ENCODE measurements around the gene POLR3B.

POLR3B gene

DNA sequence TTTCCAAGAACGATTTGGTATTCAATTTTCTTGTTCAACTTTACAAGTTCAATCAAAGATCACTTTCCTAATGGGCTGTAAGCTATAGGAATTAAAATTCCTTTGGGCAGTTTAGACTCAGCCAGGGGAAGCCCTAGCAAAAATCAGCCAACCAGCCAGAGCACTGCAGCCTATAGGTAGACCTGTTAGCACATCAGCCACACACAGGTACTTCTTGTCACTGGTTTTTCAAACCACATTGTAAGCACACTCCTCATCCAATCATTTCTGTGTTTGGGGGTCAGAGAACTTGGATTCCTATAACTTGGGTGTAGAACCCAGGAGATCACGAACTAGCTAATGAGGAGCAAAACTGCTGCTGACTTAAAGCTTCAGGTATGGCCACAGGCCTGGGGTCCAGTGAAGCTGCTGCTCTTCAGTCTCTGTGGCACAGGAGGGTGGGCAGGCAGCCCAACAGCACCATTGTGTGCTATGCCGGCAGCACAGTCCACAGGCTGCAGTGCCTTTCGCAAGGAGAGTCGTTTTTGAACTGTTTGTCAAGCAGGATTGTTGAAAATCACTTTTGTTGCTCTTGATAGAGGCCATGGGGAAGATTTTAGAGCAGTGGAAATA lies 137.9 kb downstream of the POLR3B start:
- in situ Hi-C loops (cut with MboI; ENCODE audit: low pct_unique_long_range_greater_than_20kb, low sequenced_read_pairs, unreplicated experiment) = no loop called here
- TF ChIP-seq, protein P1, sequence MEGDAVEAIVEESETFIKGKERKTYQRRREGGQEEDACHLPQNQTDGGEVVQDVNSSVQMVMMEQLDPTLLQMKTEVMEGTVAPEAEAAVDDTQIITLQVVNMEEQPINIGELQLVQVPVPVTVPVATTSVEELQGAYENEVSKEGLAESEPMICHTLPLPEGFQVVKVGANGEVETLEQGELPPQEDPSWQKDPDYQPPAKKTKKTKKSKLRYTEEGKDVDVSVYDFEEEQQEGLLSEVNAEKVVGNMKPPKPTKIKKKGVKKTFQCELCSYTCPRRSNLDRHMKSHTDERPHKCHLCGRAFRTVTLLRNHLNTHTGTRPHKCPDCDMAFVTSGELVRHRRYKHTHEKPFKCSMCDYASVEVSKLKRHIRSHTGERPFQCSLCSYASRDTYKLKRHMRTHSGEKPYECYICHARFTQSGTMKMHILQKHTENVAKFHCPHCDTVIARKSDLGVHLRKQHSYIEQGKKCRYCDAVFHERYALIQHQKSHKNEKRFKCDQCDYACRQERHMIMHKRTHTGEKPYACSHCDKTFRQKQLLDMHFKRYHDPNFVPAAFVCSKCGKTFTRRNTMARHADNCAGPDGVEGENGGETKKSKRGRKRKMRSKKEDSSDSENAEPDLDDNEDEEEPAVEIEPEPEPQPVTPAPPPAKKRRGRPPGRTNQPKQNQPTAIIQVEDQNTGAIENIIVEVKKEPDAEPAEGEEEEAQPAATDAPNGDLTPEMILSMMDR (IDR thresholded peaks at IDR 0.05; ENCODE audit: extremely low read depth, insufficient read depth, missing control alignments) = no peak
- DNase-seq (ENCODE audit: low spot score) = no peak

DNA sequence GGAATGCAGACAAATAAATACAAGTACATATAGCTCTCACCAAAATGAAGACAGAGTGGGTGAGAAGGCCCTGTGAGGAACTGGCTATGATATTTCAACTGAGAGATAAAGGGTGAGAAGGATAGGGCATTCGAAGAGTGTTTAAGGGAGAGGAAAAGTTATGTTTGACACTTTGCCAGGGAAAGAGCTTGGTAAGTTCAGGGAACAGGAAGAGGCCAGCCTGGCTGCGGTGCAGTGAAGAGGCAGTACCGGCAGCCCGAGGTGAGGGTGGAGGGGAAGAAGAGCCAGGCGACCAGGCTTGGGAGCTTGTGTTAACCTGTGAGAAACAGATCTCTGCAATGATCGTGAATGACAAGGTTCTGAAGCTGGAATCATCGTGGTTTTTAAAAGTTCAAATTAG lies 140.5 kb downstream of the POLR3B start:
- in situ Hi-C loops (cut with MboI; ENCODE audit: low pct_unique_long_range_greater_than_20kb, low sequenced_read_pairs, unreplicated experiment) = no loop called here
- DNase-seq (ENCODE audit: low spot score) = no peak
- TF ChIP-seq, protein P1 (IDR thresholded peaks at IDR 0.05; ENCODE audit: extremely low read depth, insufficient read depth, missing control alignments) = no peak

DNA sequence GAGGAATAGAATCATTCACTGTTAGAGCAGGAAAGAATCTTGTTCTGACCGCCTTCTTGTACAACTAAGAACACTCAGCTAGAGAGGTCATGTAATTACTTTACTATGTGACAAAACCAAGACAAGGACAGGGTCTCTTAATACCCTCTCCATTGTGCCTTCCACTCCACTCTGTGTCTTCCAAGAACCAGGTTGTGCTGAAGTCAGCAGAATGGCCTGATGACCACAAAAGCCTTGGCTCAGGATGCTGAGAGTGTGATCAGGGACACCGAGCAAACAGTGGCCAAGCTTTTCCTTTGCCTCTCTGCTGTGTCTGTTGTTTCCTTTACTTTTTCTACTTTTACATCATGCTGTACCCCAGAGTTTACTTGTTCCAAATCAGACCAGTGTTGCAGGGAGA lies 142.1 kb downstream of the POLR3B start:
- in situ Hi-C loops (cut with MboI; ENCODE audit: low pct_unique_long_range_greater_than_20kb, low sequenced_read_pairs, unreplicated experiment) = no loop called here
- TF ChIP-seq, protein P1 (IDR thresholded peaks at IDR 0.05; ENCODE audit: extremely low read depth, insufficient read depth, missing control alignments) = no peak
- no peak for DNase-seq (ENCODE audit: low spot score)

DNA sequence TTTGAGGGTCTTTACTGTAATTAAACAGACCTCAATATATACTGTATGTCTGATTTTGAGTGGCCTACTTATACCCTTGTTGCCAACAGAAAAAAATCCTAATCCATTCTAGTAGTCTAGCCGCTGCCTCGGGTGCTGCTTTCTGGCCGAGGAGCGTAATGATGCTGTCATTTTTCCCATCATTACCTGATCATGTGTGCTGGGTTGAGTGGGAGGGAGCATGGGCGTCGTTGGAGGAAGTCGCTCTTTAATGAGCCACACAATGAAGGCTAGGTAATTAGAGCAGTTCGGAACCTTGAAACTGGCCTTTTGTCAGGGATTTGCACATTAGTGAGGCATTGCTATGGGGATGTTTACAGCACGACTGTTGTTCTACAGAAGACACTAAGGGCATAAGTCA lies 149.1 kb downstream of the POLR3B start:
- TF ChIP-seq, protein P1 (IDR thresholded peaks at IDR 0.05; ENCODE audit: extremely low read depth, insufficient read depth, missing control alignments) = no peak
- in situ Hi-C loops (cut with MboI; ENCODE audit: low pct_unique_long_range_greater_than_20kb, low sequenced_read_pairs, unreplicated experiment) = no loop called here
- no peak for DNase-seq (ENCODE audit: low spot score)

DNA sequence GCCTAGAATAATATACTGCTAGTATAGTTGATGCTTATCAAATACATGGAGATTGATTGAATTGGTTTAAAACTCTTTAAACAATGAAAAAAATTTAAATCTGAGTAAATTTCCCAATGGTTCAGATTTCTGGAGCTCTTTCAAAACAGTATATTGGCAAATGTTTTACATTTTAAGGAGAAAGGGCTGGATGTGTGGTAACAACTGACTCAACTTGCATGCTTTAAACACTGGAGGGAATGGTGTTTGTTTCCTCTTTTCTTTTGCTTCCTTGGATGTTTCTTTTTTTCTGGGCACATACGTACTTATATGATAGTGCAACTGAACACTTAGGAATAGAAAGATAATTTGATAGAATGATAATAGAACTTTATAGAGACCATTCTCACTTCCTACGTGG lies 151.4 kb downstream of the POLR3B start:
- DNase-seq (ENCODE audit: low spot score) = no peak
- TF ChIP-seq, protein P1 (IDR thresholded peaks at IDR 0.05; ENCODE audit: extremely low read depth, insufficient read depth, missing control alignments) = no peak
- in situ Hi-C loops (cut with MboI; ENCODE audit: low pct_unique_long_range_greater_than_20kb, low sequenced_read_pairs, unreplicated experiment) = no loop called here

DNA sequence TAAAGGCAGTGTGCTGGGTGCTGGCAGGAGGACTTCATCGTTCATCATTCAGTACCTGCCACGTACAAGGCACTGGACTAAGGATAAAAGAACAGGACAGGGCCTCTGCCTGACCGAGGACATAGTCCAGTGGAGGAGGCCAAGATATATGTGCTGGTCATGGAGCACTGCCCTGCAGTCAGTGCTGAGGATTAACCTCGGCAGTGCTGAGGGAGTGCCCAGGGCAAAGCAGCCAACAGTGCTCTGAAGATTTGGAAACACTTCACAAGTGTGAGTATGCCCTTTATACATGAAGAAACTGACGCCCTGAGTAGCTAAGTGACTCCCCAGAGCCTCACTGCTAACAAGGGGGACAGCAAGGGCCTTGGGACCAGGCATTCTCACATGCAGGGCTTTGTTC lies 153.8 kb downstream of the POLR3B start:
- no peak for DNase-seq (ENCODE audit: low spot score)
- TF ChIP-seq, protein P1 (IDR thresholded peaks at IDR 0.05; ENCODE audit: extremely low read depth, insufficient read depth, missing control alignments) = no peak
- in situ Hi-C loops (cut with MboI; ENCODE audit: low pct_unique_long_range_greater_than_20kb, low sequenced_read_pairs, unreplicated experiment) = no loop called here

All from GM13977 (cell line).